Measurements from ENCODE around the gene SIGMAR1.

The SIGMAR1 gene

DNA sequence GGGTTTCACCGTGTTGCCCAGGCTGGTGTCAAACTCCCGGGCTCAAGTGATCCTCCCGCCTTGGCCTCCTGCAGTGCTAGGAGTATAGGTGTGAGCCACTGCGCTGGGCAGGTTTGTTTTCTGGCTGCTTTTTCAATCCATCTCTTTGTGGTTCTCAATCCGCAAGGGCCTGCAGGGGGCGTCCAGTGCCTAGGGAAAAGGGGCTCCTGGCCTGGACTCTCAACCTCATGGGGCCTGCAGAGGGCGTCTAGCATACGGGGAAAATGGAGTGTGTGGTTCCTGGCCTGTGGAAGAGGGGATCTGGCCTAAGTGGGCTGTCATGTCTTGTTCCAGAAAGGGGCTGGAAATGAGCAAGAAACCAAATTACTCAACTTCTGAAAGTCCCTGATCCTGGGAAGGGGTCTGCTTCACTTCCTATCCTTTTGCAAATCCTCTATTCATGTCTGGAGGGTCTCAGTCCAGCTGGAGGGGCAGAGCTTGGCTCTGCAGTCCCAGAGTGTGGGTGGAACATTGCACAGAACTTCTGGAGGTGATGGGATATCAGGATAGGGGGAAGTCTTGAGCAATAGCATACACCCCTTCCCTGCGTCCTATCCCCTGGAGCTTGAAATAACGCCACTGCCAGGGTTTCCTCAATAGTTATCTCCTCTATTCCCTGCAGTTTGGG lies 37.6 kb upstream of the SIGMAR1 start:
- no peak overlapping the region for H3K4me3 ChIP-seq (ENCODE audit: low read length)
- peak; percentile 67 for DNase-seq (ENCODE audit: low read depth)
- TF ChIP-seq, protein P1, sequence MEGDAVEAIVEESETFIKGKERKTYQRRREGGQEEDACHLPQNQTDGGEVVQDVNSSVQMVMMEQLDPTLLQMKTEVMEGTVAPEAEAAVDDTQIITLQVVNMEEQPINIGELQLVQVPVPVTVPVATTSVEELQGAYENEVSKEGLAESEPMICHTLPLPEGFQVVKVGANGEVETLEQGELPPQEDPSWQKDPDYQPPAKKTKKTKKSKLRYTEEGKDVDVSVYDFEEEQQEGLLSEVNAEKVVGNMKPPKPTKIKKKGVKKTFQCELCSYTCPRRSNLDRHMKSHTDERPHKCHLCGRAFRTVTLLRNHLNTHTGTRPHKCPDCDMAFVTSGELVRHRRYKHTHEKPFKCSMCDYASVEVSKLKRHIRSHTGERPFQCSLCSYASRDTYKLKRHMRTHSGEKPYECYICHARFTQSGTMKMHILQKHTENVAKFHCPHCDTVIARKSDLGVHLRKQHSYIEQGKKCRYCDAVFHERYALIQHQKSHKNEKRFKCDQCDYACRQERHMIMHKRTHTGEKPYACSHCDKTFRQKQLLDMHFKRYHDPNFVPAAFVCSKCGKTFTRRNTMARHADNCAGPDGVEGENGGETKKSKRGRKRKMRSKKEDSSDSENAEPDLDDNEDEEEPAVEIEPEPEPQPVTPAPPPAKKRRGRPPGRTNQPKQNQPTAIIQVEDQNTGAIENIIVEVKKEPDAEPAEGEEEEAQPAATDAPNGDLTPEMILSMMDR (conservative IDR thresholded peaks at IDR 0.05; ENCODE audit: low read length) = peak; percentile 84

DNA sequence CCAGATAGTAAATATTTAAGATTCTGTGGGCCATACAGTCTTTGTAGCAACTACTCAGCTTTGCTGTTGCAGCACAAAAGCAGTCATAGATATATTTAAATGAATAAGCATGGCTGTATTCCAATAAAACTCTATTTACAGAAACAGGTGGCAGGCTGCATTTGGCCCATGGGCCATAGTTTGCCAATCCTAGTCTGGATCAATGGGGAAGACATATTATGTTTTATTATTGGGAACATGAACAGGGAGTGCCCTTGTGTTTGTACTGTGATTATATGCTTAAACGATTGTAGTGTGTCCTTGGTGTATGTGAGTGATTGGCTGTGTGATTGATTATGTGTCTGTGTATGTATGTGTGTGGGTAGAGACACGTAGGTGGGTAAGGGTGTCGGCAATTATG lies 36.9 kb upstream of the SIGMAR1 start:
- TF ChIP-seq, protein P1 (conservative IDR thresholded peaks at IDR 0.05; ENCODE audit: low read length) = no peak
- DNase-seq (ENCODE audit: low read depth) = no peak
- H3K4me3 ChIP-seq (ENCODE audit: low read length) = no peak overlapping the region

DNA sequence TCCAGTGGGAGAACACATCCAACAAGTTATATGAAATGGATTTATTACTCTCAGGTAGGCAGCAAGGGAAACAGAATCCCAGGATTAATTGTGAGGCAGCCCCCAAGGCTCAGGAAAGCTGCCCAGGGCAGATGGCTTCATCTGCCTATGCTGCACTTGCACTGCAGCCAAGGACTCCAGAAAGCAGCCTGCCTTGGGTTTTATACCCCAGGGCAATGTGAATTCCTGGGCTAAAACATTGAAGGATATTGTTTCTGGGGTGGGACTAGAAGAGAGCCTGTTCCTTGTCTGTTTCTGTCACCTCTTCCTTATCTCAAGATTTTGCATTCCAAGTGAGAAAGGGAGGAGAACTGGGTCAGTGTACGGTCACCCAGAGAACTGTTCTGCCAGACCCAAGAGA lies 33.7 kb upstream of the SIGMAR1 start:
- H3K4me3 ChIP-seq (ENCODE audit: low read length) = no peak overlapping the region
- no peak for DNase-seq (ENCODE audit: low read depth)
- TF ChIP-seq, protein P1 (conservative IDR thresholded peaks at IDR 0.05; ENCODE audit: low read length) = no peak

DNA sequence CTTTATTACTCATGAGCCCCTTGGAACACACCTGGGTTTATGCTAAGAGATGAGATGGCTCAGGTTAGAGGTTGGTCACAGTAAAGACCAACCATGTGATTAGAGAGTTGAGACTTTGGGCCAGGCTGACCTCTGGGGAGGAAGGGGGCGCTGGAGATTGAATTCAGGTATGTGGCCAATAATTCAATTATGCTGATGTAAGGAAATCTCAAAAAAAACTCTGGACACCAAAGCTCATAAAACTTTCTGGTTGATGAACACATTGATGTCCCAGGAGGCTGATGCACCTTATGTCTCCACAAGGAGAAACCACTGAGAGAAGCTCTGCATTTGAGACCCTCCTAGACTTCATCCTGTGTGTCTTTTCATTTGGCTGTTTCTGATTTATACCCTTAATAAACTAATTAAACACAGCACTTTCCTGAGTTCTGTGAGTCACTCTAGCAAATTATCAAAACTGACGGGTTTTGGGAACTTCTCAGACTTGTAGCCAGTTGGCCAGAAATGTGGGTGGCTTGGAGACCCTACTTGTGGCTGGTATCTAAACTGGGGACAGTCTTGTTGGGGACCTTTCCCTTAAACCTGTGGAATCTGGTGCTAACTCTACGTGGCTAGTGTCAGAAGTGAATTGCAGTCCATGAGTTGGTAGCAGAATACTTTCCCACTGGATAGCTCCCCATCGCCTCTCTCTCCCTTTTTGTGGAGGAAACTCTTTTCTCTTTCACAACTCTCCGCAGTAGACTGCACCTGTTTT lies 32.4 kb upstream of the SIGMAR1 start:
- no peak overlapping the region for H3K4me3 ChIP-seq (ENCODE audit: low read length)

DNA sequence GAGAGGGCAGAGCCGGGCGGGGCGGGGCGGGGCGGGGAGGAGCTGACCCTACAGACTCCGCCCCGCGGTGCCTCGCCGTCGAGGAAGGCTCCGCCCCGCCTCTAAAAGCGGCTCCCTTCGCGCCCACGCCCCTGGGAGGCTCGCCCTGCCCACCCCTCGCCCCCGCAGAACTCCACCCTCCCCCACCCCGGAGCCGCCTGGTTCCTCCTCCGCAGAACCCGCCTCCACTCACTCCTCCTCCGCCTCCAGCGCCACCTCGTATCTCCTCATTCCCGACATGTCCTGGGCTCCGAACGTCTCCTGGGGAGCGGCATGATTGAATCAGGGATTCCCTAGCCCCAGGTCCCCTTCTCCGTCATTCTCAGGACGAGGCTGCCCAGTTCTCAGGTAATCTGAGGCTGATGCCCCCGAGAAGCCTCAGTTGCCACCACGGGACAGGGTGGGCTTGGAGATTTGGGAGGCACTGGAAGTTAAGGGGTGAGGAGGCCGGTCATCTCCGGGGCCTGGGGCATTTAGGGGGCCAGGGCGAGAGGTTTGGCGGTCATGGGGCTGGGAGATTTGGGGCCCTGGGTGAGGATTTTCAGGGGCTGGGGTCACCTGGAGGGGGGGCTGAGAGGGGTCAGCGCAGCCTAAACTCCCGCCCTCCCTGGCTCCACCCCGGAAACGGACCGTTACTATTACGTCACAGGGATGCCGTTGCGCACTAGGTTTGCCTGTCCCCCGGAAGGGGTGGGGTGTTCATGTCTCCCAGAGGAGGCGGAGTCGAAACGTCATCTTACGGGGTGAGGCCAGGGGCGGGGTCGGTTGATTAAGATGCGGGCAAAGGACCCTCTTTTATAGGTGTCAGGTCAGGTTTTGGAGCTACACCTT lies 28.0 kb upstream of the SIGMAR1 start:
- TF ChIP-seq, protein P1 (conservative IDR thresholded peaks at IDR 0.05; ENCODE audit: low read length) = no peak
- H3K4me3 ChIP-seq (ENCODE audit: low read length) = peak overlapping the region; percentile 97
- DNase-seq (ENCODE audit: low read depth) = peak; percentile 93

More for the DNA sequence above, 32.4 kb upstream of the SIGMAR1 start:
- TF ChIP-seq, protein P1 (conservative IDR thresholded peaks at IDR 0.05; ENCODE audit: low read length) = no peak
- no peak for DNase-seq (ENCODE audit: low read depth)

DNA sequence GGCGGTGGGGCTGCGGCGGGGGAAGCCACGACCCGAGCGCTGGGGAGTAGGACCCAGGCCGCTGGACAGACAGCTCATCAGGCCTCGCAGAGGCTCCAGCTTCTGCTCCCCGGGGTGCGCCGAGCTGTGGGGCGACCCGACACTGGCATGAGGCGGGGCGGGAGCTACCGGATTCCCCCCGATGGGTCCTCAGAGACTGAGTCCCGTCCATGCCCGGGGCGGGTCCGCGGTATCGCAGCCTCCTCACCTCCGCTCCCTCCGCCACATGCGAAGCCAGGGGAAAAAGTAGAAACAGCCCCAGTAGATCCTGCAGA lies 27.4 kb upstream of the SIGMAR1 start:
- H3K4me3 ChIP-seq (ENCODE audit: low read length) = peak overlapping the region; percentile 70
- no peak for DNase-seq (ENCODE audit: low read depth)
- TF ChIP-seq, protein P1 (conservative IDR thresholded peaks at IDR 0.05; ENCODE audit: low read length) = no peak
